ENCODE data around the gene FOXD1.

DNA sequence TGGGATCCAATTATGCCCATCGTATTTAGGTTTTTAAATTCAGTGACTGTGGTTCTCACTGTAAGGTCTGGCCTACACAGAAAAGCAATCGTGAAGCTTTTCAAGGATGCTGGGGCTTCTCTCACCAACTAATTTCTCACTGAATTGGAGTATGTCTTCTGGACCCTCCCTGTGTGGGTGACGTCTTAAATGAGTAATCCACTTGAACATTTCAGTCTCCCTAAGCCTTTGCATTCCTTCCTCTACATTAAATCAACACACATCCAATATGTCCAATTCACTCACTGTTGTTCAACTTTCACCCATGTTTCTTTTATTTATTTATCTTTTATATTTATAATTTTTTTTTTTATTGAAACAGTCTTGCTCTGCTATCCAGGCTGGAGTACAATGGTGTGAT lies 37.1 kb upstream of the FOXD1 start:
- TF ChIP-seq, protein P1, sequence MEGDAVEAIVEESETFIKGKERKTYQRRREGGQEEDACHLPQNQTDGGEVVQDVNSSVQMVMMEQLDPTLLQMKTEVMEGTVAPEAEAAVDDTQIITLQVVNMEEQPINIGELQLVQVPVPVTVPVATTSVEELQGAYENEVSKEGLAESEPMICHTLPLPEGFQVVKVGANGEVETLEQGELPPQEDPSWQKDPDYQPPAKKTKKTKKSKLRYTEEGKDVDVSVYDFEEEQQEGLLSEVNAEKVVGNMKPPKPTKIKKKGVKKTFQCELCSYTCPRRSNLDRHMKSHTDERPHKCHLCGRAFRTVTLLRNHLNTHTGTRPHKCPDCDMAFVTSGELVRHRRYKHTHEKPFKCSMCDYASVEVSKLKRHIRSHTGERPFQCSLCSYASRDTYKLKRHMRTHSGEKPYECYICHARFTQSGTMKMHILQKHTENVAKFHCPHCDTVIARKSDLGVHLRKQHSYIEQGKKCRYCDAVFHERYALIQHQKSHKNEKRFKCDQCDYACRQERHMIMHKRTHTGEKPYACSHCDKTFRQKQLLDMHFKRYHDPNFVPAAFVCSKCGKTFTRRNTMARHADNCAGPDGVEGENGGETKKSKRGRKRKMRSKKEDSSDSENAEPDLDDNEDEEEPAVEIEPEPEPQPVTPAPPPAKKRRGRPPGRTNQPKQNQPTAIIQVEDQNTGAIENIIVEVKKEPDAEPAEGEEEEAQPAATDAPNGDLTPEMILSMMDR (IDR thresholded peaks at IDR 0.05) = no peak
- TF ChIP-seq POLR2AphosphoS5 (IDR thresholded peaks at IDR 0.05) (no peak), POLR2A (IDR thresholded peaks at IDR 0.05) (no peak)
